SKM-1 (cell line): ENCODE results near the gene DNM3.
"Not testable (repeated sequence)": the region's sequence is repeated elsewhere in the genome, so short reads cannot be mapped to it uniquely, and the experiment has no call there.

Experiments used
- DNase-seq: peaks from one replicate; lab custom pipeline; 2025; ENCODE audit not compliant: unreplicated experiment; lab: John Stamatoyannopoulos, UW

The DNM3 gene

GRCh38 chr1:172269084-172269483 lies 427.8 kb downstream of the DNM3 start:
- no peak for DNase-seq

GRCh38 chr1:172269644-172270043 lies 428.3 kb downstream of the DNM3 start:
- DNase-seq, result no peak

- DNase-seq, result no peak
Observed at GRCh38 chr1:172270605-172271004, 429.3 kb downstream of the DNM3 start.

DNA sequence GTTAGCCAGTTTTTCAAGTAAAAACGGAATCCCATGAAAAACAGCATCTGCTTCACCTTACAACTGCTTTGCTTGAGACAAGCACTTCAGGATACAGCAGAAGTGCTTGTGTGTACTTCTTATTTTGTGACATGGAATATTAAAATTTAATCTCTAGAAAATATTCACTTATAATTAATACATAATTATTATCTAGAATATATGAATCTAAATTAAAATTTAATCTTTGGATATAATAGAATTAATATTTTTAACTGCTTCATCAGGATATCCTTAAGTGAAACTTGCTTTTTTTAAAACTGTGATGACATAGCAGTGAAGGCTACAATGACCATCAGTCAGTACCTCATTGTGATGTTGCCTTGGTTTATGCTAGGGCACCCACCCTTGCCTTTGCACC lies 430.8 kb downstream of the DNM3 start:
- no peak for DNase-seq

DNA sequence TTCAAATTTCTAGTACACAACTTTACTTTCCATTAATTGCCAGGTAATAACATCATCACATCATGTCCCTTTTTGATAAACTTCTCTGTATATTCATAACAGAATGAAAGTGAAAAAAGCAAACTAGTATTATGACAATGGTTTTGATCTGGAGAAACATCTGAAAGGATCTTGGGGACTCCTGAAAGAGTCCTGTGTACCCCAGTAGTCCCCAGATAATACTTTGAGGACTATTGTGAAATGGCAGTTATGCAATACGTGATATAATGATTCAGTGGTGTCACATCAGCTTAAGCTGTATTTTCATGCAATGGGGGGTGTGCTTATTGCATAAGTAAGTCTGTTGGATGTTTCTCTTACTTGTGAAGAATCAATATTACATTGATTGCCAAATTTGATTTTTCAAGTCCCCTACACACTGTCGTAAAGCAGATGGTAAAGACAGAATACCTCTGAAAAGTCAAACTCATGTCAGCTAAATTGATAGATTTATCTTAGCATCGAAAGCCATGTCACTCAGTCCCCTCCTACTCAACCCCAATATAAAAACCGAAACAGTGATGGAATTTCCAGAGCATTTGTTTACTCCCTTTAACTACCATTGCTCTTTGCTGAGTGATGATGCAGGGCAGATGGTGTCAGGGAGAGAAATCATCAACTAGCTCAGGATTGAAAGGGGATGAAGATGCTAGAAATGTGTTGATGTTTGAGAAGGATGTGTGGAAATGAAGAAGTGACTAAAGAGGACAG lies 432.5 kb downstream of the DNM3 start:
- no peak for DNase-seq

GRCh38 chr1:172275478-172275877 lies 434.2 kb downstream of the DNM3 start:
- no peak for DNase-seq

- DNase-seq, result no peak
Observed at GRCh38 chr1:172276120-172276818, 435.0 kb downstream of the DNM3 start.

GRCh38 chr1:172277275-172277674 lies 436.0 kb downstream of the DNM3 start:
- no peak for DNase-seq

GRCh38 chr1:172277989-172278388 lies 436.7 kb downstream of the DNM3 start:
- no peak for DNase-seq

- no peak for DNase-seq
Observed at GRCh38 chr1:172278478-172278877, 437.2 kb downstream of the DNM3 start.

DNA sequence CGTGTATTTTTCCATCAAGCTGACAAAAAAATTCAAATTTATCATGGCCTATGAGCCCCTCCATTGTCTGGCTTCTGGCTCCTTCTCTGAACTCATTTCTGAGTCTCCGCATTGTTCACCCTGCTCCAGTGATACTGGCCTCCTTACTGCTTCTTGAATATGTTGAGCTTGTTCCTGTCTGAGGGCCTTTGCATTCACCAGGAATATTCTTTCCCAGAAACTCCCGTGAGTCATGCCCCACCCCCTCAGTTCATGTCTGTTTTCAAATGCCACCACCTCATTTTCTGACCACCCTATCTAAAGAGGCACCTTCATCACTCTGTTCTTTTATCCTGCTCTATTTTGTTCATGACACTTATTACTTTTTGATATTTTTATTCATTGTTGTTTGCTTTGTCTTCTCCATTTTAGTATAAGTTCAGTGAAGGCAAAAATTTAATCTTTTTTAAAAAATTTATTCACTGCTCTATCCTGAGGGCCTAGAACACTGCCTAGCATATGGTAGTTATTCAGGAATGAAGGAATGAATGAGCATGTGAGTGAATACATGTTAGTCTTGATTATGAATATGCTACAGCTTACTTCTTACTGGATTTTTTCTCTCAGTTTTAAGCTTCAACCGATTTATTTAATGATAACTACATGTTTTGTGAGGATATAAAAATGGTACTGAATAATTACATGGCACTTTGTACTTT lies 438.8 kb downstream of the DNM3 start:
- DNase-seq, result no peak

GRCh38 chr1:172283766-172284165 lies 442.5 kb downstream of the DNM3 start:
- DNase-seq, result no peak

- no peak for DNase-seq
Observed at GRCh38 chr1:172286629-172287076, 445.4 kb downstream of the DNM3 start.

DNA sequence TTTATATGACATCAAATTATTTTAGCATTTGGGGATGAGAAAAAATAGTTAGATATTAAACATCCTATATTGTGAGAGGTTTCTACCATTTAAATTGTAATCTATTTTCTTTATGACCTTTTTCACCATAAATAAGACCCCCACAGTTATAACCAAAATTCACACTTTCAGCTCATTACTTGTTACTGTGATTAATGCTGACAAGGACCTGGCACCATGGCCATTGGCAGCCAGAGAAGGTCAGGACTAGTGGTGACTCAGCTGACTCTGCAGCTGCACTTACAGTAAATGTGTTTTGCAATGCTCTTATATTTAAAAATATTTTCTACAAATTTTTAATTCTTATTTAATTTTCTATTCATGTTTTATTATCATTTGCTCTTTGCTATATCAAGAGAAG lies 445.9 kb downstream of the DNM3 start:
- no peak for DNase-seq

DNA sequence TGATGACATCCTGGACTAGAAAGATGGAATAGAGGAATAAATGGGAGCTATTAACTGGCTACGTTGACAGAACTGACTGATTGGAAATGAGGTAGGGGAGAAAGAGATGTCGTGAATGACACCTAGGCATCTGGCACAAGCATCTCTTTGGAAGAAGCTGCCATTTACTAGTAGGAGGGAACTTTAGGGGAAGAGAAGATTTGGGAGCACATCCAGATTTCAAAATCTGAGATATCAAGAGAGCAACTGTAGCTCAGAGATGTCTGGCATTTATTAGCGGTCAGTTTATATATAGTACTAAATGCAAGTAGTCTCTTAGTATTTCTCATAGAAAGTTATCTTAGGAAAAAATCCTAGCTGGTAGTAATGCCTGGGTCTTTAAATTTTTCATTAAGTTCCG lies 447.3 kb downstream of the DNM3 start:
- DNase-seq, result no peak

DNA sequence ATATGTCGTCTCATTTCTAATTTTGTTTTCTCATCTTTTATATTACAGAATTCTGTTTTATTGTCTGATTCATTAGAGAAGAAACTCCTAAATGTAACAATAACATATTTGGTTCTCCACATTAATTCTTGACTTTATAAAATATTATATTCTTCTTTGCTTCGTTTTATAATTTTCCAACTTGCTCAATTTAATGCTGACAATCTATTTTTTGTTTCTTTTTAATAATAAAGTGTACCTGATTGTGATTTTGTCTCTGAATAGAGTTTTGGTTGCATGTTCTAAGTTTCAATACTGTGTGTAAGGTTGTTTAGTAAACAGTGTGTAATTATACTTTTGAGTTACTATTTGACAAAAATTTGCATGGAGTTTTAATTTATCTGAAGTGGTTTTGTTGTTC lies 448.1 kb downstream of the DNM3 start:
- DNase-seq, result no peak

- DNase-seq, result no peak
Observed at GRCh38 chr1:172292840-172293239, 451.5 kb downstream of the DNM3 start.

- DNase-seq, result no peak
Observed at GRCh38 chr1:172293429-172293828, 452.1 kb downstream of the DNM3 start.

DNA sequence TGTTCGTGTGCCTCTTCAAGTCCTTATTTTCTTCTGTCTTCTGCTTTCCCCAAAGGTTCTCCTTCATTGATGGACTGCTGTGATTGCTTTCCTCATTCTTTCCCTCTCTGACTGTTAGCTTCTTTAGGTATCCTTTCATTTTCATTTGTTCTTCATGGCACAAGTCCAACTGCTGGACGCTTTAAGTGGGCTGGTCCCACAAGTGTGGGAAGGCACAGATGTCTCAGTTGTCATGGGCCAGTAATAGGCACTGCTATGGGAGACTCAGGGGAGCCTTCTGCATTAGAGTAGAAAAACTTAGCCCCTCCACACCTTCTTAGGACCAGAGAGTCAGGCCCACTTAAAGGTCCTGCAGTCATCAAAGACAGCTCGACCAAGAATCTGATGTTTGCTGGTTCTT lies 456.8 kb downstream of the DNM3 start:
- no peak for DNase-seq

DNA sequence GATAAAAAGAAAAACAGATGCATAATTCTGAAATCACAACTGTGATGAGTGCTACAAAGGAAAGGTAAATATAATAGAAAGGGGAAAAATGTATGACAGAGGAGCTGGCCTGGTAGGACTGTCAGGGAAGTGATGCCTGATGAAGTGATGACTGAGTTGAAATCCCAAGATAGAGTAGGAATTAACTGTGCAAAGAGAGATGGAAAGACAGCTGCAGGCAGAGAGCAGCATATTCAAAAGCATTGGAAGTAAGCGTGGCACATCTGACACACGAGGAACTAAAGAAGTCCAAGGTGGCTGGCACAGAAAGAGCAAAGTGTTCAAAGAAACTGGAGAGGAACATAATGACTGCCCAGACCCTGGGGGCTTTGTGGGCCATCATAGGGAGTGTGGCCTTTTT lies 457.6 kb downstream of the DNM3 start:
- no peak for DNase-seq

GRCh38 chr1:172299515-172299914 lies 458.2 kb downstream of the DNM3 start:
- DNase-seq, result no peak

- not testable (repeated sequence) for DNase-seq
Observed at GRCh38 chr1:172307508-172307907, 466.2 kb downstream of the DNM3 start.
